GM12891 (cell line): Measurements from ENCODE around the gene CLK4.

Source experiments
- POLR2A ChIP-seq: IDR thresholded peaks from 2 replicates; pipeline ENCODE4 v1.6.1; 2011; ENCODE audit warnings: low read depth, low read length, control low read depth
- POLR2AphosphoS5 ChIP-seq: IDR thresholded peaks from 2 replicates; pipeline ENCODE4 v1.6.1; 2011; ENCODE audit warnings: low read depth, low read length, control low read depth
- TAF1 ChIP-seq: IDR thresholded peaks from 2 replicates; pipeline ENCODE4 v1.6.1; 2011; ENCODE audit warnings: low read depth, low read length, control low read depth

GRCh38 chr5:178564811-178565550 is 61.9 kb downstream of the CLK4 start:
- TF ChIP-seq POLR2AphosphoS5: no peak
- TF ChIP-seq TAF1: no peak
- TF ChIP-seq POLR2A: no peak
